Stimulated activated CD4-positive, alpha-beta T cell treated with anti-CD3 and anti-CD28 coated beads, Interleukin-1b, Interleukin-23, amount 100 ng/mL, for 24 hours (primary cell): Measurements from ENCODE around the gene INSIG2.

Source experiments
- DNase-seq, 4 experiments: peaks; one replicate each; pipeline ENCODE4 v3.0.0-alpha.2; 2020; ENCODE audit warnings: low read depth in 4 of 4, low spot score in 1 of 4

INSIG2 gene

GRCh38 chr2:118127250-118127649 is 39.0 kb downstream of the INSIG2 start:
- no peak for DNase-seq

GRCh38 chr2:118128826-118129225 is 40.6 kb downstream of the INSIG2 start:
- DNase-seq, result no peak

GRCh38 chr2:118130385-118130784 is 42.1 kb downstream of the INSIG2 start:
- no peak for DNase-seq

GRCh38 chr2:118131771-118132170 is 43.5 kb downstream of the INSIG2 start:
- DNase-seq, result no peak

GRCh38 chr2:118133916-118134315 is 45.6 kb downstream of the INSIG2 start:
- no peak for DNase-seq

- no peak for DNase-seq
Observed at GRCh38 chr2:118134650-118135049, 46.4 kb downstream of the INSIG2 start.

- DNase-seq, result no peak
Observed at GRCh38 chr2:118145207-118145606, 56.9 kb downstream of the INSIG2 start.

- no peak for DNase-seq
Observed at GRCh38 chr2:118145806-118146205, 57.5 kb downstream of the INSIG2 start.

- DNase-seq, result no peak
Observed at GRCh38 chr2:118146315-118147283, 58.3 kb downstream of the INSIG2 start.

GRCh38 chr2:118148133-118148532 is 59.9 kb downstream of the INSIG2 start:
- no peak for DNase-seq

GRCh38 chr2:118148809-118149208 is 60.5 kb downstream of the INSIG2 start:
- no peak for DNase-seq

- no peak for DNase-seq
Observed at GRCh38 chr2:118150294-118150693, 62.0 kb downstream of the INSIG2 start.

GRCh38 chr2:118151831-118152230 is 63.6 kb downstream of the INSIG2 start:
- no peak for DNase-seq

- no peak for DNase-seq
Observed at GRCh38 chr2:118153433-118153832, 65.2 kb downstream of the INSIG2 start.

- DNase-seq, result no peak
Observed at GRCh38 chr2:118154176-118154575, 65.9 kb downstream of the INSIG2 start.
